Spleen (tissue), 11 donors: ENCODE data around the gene CACNA1H. TPM values are rescaled to one million over a fixed set of nuclear protein-coding genes. Genes with fewer than 3 reads are reported as not detected.

ENCODE experiments used
- DNase-seq: peaks from one replicate; pipeline ENCODE4 v3.0.0-alpha.2; 2020
- H3K27ac ChIP-seq, 8 donors: fragments of 200-600 bp; sonication (generic) in 7 of 8; 1 replicate in 4 of 8; 2 replicates in 4 of 8; pipeline versions ENCODE4 v1.5.0 to v1.8.0; 2016 to 2021; ENCODE audit warnings: inconsistent platforms in 4 of 8, mild to moderate bottlenecking in 4 of 8, moderate library complexity in 1 of 8
- H3K27me3 ChIP-seq, 7 donors: fragments of 200-600 bp; sonication (generic) in 6 of 7; replicated peaks in 1 of 7; 1 replicate in 4 of 7; 2 replicates in 3 of 7; pipeline versions ENCODE4 v1.5.0 to v1.8.0; 2016 to 2021; ENCODE audit warnings: inconsistent platforms in 3 of 7, mild to moderate bottlenecking in 1 of 7
- H3K36me3 ChIP-seq, 6 donors: fragments of 200-600 bp; sonication (generic) in 5 of 6; 1 replicate in 4 of 6; 2 replicates in 2 of 6; pipeline versions ENCODE4 v1.5.0 to v1.8.0; 2016 to 2021; ENCODE audit warnings: inconsistent platforms in 2 of 6
- H3K4me1 ChIP-seq, 6 donors: fragments of 200-600 bp; sonication (generic) in 5 of 6; 1 replicate in 3 of 6; 2 replicates in 3 of 6; pipeline versions ENCODE4 v1.5.0 to v1.8.0; 2016 to 2021; ENCODE audit warnings: inconsistent platforms in 3 of 6
- H3K4me3 ChIP-seq, 8 donors: fragments of 200-600 bp; sonication (generic) in 7 of 8; 1 replicate in 4 of 8; 2 replicates in 4 of 8; pipeline versions ENCODE4 v1.5.0 to v1.8.0; 2016 to 2021; ENCODE audit warnings: inconsistent platforms in 4 of 8, mild to moderate bottlenecking in 4 of 8, moderate library complexity in 2 of 8
- H3K9me3 ChIP-seq, 8 donors: fragments of 200-600 bp; sonication (generic) in 7 of 8; 1 replicate in 4 of 8; 2 replicates in 4 of 8; pipeline versions ENCODE4 v1.5.0 to v1.8.0; 2016 to 2021; ENCODE audit warnings: inconsistent platforms in 4 of 8
- POLR2A ChIP-seq, 3 donors: fragments of 450-650 bp; IDR thresholded peaks; one replicate each; pipeline ENCODE4 v1.5.1; 2017; ENCODE audit warnings: antibody characterized with exemption in 3 of 3, mild to moderate bottlenecking in 1 of 3
- POLR2AphosphoS5 ChIP-seq, 3 donors: sonication (generic); formaldehyde crosslinking; IDR thresholded peaks; one replicate each; pipeline ENCODE4 v1.5.1; 2017; ENCODE audit warnings: antibody characterized with exemption in 3 of 3
- WGBS, 5 donors: extraction: QIAGEN DNeasy Blood & Tissue Kit in 3 of 5; methylation state at CpG; one replicate each; pipeline versions ENCODE4 v1.1.5 to v1.1.7; 2013 to 2018; 5-methylcytosine and 5-hydroxymethylcytosine counted together
- intact Hi-C: fragments of 100-400 bp; cut with DNase I; formaldehyde crosslinking; loops from one replicate; pipeline ENCODE4 v1.15.0; 2023; ENCODE audit warnings: low total_unique reads
- polyA plus RNA-seq, 3 donors: library from polyadenylated mRNA; stranded (reverse); fragments of 200-250 nt; gene quantifications; one replicate each; pipeline ENCODE4 v1.2.1, GENCODE V29; 2013
- total RNA-seq, 7 donors: library from RNA; depleted of rRNA in 3 of 7; stranded (reverse); fragments of >200 nt in 3 of 7; fragmentation: NEBNext Ultra II Directional in 4 of 7; extraction: Animal tissue kit (Norgen Biotek cat#: 25700) in 4 of 7; gene quantifications; one replicate each; pipeline versions ENCODE4 v1.1.0 to v1.2.1, GENCODE V29; 2016 to 2021
- TF ChIP-seq, protein P1 (sequence below), 11 experiments: fragments of 200-600 bp in 7 of 11; fragments of 450-650 bp in 4 of 11; sonication (generic) in 4 of 11; IDR thresholded peaks in 8 of 11; conservative IDR thresholded peaks in 3 of 11; 1 replicate in 7 of 11; 2 replicates in 4 of 11; pipeline versions ENCODE4 v1.4.0 to v1.8.0; 2016 to 2021; ENCODE audit warnings: antibody characterized with exemption in 11 of 11, inconsistent platforms in 4 of 11, mild to moderate bottlenecking in 1 of 11
- donor health status: healthy with polysubstance abuse.
- donor health status: DM: no; HTN: no; CAD: no; lungs with moderate emphysema.
- donor health status: DM: no; HTN: no; CAD: no.
- donor health status: Bipolar disorder and iron deficiency.
- donor health status: healthy.
- donor health status: DM: no; HTN: no; CAD: no.
- donor health status: DM: yes; HTN: yes; CAD: no.

The CACNA1H gene
- total and polyA plus RNA-seq, 10 donors = 0.33 to 2.1 (median 0.70) TPM

DNA sequence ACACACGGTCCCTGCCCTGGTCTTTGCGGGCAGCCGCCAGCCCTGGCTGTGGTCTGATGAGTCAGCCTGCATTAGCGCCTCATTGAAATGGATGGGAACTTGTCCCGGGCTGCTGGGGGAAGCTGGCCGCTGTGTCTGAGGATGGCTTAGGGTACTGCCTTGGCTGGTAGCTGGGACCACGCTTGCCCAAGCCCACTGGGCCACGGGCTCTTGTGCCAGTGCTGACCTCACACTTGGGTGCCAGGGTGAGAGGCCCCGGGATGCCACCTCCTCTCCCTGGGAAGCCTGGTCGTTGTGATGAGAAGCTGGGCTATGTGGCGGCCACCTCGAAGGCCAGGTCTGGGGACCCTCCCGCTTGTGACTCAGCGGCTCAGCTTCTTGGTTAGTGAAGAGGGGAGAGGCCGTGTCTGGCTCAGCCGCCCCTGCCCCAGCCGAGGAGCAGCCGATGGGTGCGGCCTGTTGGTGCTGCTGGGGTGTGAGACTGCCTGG is 10.7 kb downstream of the CACNA1H start:
- no peak for DNase-seq
- Histone ChIP-seq H3K36me3 (no peaks in the 10 kb centered on the region), H3K4me1 (peaks cover 0 to 20% (median 5%) of the 10 kb centered on the region in 6 donors), H3K27ac (no peak overlapping the region), H3K9me3 (no peaks in the 10 kb centered on the region), H3K27me3 (peaks cover 0 to 91% (median 50%) of the 10 kb centered on the region in 7 donors), H3K4me3 (no peak overlapping the region)
- WGBS, 5 donors = 53 to 72% (median 64%) methylated on average over 5 to 19 of the region's 19 CpGs
- intact Hi-C loops = no loop called here
- TF ChIP-seq POLR2AphosphoS5 (IDR thresholded peaks at IDR 0.05) (no peak), POLR2A (IDR thresholded peaks at IDR 0.05) (no peak)
- TF ChIP-seq, protein P1, sequence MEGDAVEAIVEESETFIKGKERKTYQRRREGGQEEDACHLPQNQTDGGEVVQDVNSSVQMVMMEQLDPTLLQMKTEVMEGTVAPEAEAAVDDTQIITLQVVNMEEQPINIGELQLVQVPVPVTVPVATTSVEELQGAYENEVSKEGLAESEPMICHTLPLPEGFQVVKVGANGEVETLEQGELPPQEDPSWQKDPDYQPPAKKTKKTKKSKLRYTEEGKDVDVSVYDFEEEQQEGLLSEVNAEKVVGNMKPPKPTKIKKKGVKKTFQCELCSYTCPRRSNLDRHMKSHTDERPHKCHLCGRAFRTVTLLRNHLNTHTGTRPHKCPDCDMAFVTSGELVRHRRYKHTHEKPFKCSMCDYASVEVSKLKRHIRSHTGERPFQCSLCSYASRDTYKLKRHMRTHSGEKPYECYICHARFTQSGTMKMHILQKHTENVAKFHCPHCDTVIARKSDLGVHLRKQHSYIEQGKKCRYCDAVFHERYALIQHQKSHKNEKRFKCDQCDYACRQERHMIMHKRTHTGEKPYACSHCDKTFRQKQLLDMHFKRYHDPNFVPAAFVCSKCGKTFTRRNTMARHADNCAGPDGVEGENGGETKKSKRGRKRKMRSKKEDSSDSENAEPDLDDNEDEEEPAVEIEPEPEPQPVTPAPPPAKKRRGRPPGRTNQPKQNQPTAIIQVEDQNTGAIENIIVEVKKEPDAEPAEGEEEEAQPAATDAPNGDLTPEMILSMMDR (IDR thresholded peaks at IDR 0.05 in 8 of 11, conservative IDR thresholded peaks at IDR 0.05 in 3 of 11) = no peak

DNA sequence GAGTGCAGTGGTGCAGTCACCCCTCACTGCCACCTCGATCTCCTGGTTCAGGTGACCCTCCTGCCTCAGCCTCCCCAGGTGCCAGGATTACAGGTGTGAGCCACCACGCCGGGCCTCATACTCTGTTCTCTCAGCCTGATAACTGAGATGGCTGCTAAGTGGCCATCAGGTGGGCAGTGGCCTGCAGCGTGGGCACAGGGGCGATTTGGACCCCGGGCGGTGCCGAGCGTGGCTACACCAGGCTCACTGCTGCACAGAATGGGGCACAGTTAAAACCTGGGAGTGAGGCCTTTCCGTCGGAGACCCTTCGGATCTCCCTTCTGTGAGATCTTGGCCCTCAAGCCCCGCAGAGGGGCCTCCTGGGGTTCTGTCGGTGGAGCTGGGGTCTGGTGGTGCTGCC is 11.5 kb downstream of the CACNA1H start:
- TF ChIP-seq POLR2AphosphoS5 (IDR thresholded peaks at IDR 0.05) = no peak
- no peak for TF ChIP-seq POLR2A (IDR thresholded peaks at IDR 0.05)
- intact Hi-C loops = no loop called here
- Histone ChIP-seq H3K27ac (no peak overlapping the region), H3K9me3 (no peaks in the 10 kb centered on the region), H3K4me3 (no peak overlapping the region), H3K4me1 (peaks cover 0 to 14% (median 5%) of the 10 kb centered on the region in 6 donors), H3K27me3 (peaks cover 0 to 91% (median 47%) of the 10 kb centered on the region in 7 donors), H3K36me3 (no peaks in the 10 kb centered on the region)
- WGBS, 5 donors = 84 to 93% (median 88%) methylated on average over 11 to 14 of the region's 14 CpGs
- no peak for DNase-seq

DNA sequence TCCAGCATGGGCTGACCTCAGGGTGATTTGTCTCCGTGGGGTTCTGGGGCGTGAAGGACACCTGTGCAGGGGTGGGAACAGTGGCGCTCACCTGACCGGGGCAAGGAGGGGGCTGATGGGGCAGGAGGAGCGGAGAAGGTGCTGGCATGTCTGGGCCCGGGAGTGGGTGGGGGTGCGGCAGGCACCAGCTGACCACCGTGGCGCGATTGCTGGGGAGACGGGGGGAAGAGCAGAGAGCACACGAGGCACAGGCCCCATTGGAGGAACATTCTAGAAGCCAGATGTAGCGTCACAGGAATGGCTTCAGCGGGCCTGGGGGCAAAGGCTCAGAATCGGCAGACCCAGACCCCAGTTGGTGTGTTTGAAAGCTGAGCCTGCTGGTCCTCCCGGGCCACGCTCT is 12.1 kb downstream of the CACNA1H start:
- intact Hi-C loops = no loop called here
- WGBS, 5 donors = 76 to 87% (median 84%) methylated on average over 17 of the region's 17 CpGs

DNA sequence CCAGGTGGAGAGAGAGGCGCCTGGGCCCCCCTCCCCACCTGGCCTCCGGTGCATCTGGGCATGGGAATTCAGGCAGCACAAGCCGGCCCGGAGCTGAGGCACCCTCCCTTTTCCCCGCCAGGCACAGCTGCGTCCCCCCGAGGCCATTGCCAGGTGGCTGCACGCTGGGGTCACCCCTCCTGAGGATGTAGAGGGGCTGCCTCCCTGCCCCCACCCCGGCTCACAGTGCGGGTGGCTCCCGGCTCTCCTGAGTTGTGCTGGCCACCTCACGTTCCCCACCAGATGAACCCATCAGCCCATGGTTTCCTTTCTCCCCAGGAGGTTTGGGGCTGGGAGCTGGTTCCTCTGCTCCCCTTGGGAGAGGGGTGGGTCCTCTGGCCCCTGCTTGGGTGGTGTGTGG is 12.6 kb downstream of the CACNA1H start:
- no peak for DNase-seq
- intact Hi-C loops = no loop called here
- TF ChIP-seq POLR2A (IDR thresholded peaks at IDR 0.05) = no peak
- no peak for TF ChIP-seq POLR2AphosphoS5 (IDR thresholded peaks at IDR 0.05)
- TF ChIP-seq, protein P1 (IDR thresholded peaks at IDR 0.05 in 8 of 11, conservative IDR thresholded peaks at IDR 0.05 in 3 of 11) = no peak
- Histone ChIP-seq H3K27me3 (peaks cover 0 to 91% (median 53%) of the 10 kb centered on the region in 7 donors), H3K27ac (no peak overlapping the region), H3K4me1 (peaks cover 0 to 3% (median 0%) of the 10 kb centered on the region in 6 donors), H3K9me3 (no peaks in the 10 kb centered on the region), H3K36me3 (no peaks in the 10 kb centered on the region), H3K4me3 (no peak overlapping the region)
- 72 to 80% (median 79%) methylated on average over 12 of the region's 12 CpGs for WGBS, 5 donors

More for the DNA sequence above, 12.1 kb downstream of the CACNA1H start:
- Histone ChIP-seq H3K27ac (no peak overlapping the region), H3K36me3 (no peaks in the 10 kb centered on the region), H3K9me3 (no peaks in the 10 kb centered on the region), H3K4me3 (no peak overlapping the region), H3K4me1 (peaks cover 0 to 8% (median 2%) of the 10 kb centered on the region in 6 donors), H3K27me3 (peaks cover 0 to 91% (median 49%) of the 10 kb centered on the region in 7 donors)
- TF ChIP-seq, protein P1 (IDR thresholded peaks at IDR 0.05 in 8 of 11, conservative IDR thresholded peaks at IDR 0.05 in 3 of 11) = no peak
- TF ChIP-seq POLR2AphosphoS5 (IDR thresholded peaks at IDR 0.05) (no peak), POLR2A (IDR thresholded peaks at IDR 0.05) (no peak)
- no peak for DNase-seq
